ENCODE data around the gene HMCN1. TPM values are rescaled to one million over a fixed set of nuclear protein-coding genes. Genes with fewer than 3 reads are reported as not detected.

HMCN1 gene
- polyA plus RNA-seq, 1 donor from 2014 or later: 0.66 TPM

GRCh38 chr1:186142916-186143315, 408.7 kb downstream of the HMCN1 start:
- H2AFZ ChIP-seq (ENCODE audit: low read depth, low read length): no peak overlapping the region
- H3K4me2 ChIP-seq (ENCODE audit: low read length): no peak overlapping the region
- H3K79me2 ChIP-seq (replicated peaks; ENCODE audit: insufficient read depth, low read length): no peaks in the 10 kb centered on the region
- H3K27ac ChIP-seq (ENCODE audit: low read length): no peak overlapping the region
- no peaks in the 10 kb centered on the region for H3K9me3 ChIP-seq (ENCODE audit: low read length)
- TF ChIP-seq TAF1 (IDR thresholded peaks at IDR 0.05; ENCODE audit: low read depth): no peak
- no peak for TF ChIP-seq EZH2 (IDR thresholded peaks at IDR 0.05; ENCODE audit: borderline replicate concordance, insufficient read depth, low read length, poor library complexity, severe bottlenecking)
- TF ChIP-seq POLR2AphosphoS5 (IDR thresholded peaks at IDR 0.05): no peak
- no peak for TF ChIP-seq RAD21 (conservative IDR thresholded peaks at IDR 0.05)
- TF ChIP-seq EP300 (conservative IDR thresholded peaks at IDR 0.05; ENCODE audit: poor library complexity, severe bottlenecking): no peak
- TF ChIP-seq CTCF (IDR thresholded peaks at IDR 0.05; ENCODE audit: poor library complexity, severe bottlenecking): no peak
- H3K9me2 ChIP-seq (ENCODE audit: insufficient read depth, low read length): no peaks in the 10 kb centered on the region
- H3K36me3 ChIP-seq (ENCODE audit: insufficient read depth, low read length): no peaks in the 10 kb centered on the region
- H3K27me3 ChIP-seq (ENCODE audit: insufficient read depth, low read depth, low read length): no peaks in the 10 kb centered on the region
- H4K20me1 ChIP-seq (ENCODE audit: insufficient read depth): no peaks in the 10 kb centered on the region
- no peak overlapping the region for H3K9ac ChIP-seq (ENCODE audit: low read length)
- no peak overlapping the region for H3K4me3 ChIP-seq (ENCODE audit: low read length)
- H3F3A ChIP-seq (ENCODE audit: insufficient read depth, low read length, poor library complexity, severe bottlenecking): no peaks in the 10 kb centered on the region

GRCh38 chr1:186143481-186143880, 409.3 kb downstream of the HMCN1 start:
- no peak overlapping the region for H2AFZ ChIP-seq (ENCODE audit: low read depth, low read length)
- no peak overlapping the region for H3K4me2 ChIP-seq (ENCODE audit: low read length)
- no peak overlapping the region for H3K9ac ChIP-seq (ENCODE audit: low read length)
- no peaks in the 10 kb centered on the region for H3K36me3 ChIP-seq (ENCODE audit: insufficient read depth, low read length)
- TF ChIP-seq RAD21 (conservative IDR thresholded peaks at IDR 0.05) (no peak), CTCF (IDR thresholded peaks at IDR 0.05; ENCODE audit: poor library complexity, severe bottlenecking) (no peak), REST (IDR thresholded peaks at IDR 0.05; ENCODE audit: borderline replicate concordance) (no peak), POLR2AphosphoS5 (IDR thresholded peaks at IDR 0.05) (no peak), SMC3 (conservative IDR thresholded peaks at IDR 0.05; ENCODE audit: poor library complexity) (no peak), EP300 (conservative IDR thresholded peaks at IDR 0.05; ENCODE audit: poor library complexity, severe bottlenecking) (no peak), MXI1 (conservative IDR thresholded peaks at IDR 0.05; ENCODE audit: poor library complexity, severe bottlenecking) (no peak), EZH2 (IDR thresholded peaks at IDR 0.05; ENCODE audit: borderline replicate concordance, insufficient read depth, low read length, poor library complexity, severe bottlenecking) (no peak), TAF1 (IDR thresholded peaks at IDR 0.05; ENCODE audit: low read depth) (no peak)
- H3K79me2 ChIP-seq (replicated peaks; ENCODE audit: insufficient read depth, low read length): no peaks in the 10 kb centered on the region
- H3F3A ChIP-seq (ENCODE audit: insufficient read depth, low read length, poor library complexity, severe bottlenecking): no peaks in the 10 kb centered on the region
- H4K20me1 ChIP-seq (ENCODE audit: insufficient read depth): no peaks in the 10 kb centered on the region
- no peaks in the 10 kb centered on the region for H3K27me3 ChIP-seq (ENCODE audit: insufficient read depth, low read depth, low read length)
- H3K27ac ChIP-seq (ENCODE audit: low read length): no peak overlapping the region
- no peak overlapping the region for H3K4me3 ChIP-seq (ENCODE audit: low read length)
- H3K9me3 ChIP-seq (ENCODE audit: low read length): no peaks in the 10 kb centered on the region
- H3K9me2 ChIP-seq (ENCODE audit: insufficient read depth, low read length): no peaks in the 10 kb centered on the region
